Posterior vena cava (tissue), 2 donors: Measurements from ENCODE around the gene FLII. TPM values are rescaled to one million over a fixed set of nuclear protein-coding genes. Genes with fewer than 3 reads are reported as not detected.
"Not testable (repeated sequence)": the region's sequence is repeated elsewhere in the genome, so short reads cannot be mapped to it uniquely, and the experiment has no call there.

Experiments
- DNase-seq: peaks from one replicate; pipeline ENCODE4 v3.0.0-alpha.2; 2020; ENCODE audit warnings: low spot score
- intact Hi-C, 2 donors: fragments of 100-400 bp; cut with DNase I; formaldehyde crosslinking; loops; one replicate each; pipeline versions ENCODE4 v1.14.1 to v1.14.2; 2022 to 2023
- total RNA-seq, 2 donors: library from RNA; stranded (reverse); fragmentation: NEBNext Ultra II Directional; extraction: Animal tissue kit (Norgen Biotek cat#: 25700); gene quantifications; one replicate each; pipeline ENCODE4 v1.2.1, GENCODE V29; 2021
- donor health status: DM: yes; HTN: yes; CAD: no.
- donor health status: DM: yes; HTN: yes; CAD: no.

Gene FLII
- total RNA-seq, 2 donors from 2014 or later = 275 to 418 TPM

GRCh38 chr17:18226284-18226945, 32.1 kb downstream of the FLII start:
- intact Hi-C loops = loop anchor here in 1 of 2 donors (1.0 kb wide), 1 partner anchor 29 kb away; no protein-coding TSS in a partner anchor
- DNase-seq = no peak

- DNase-seq = no peak
- intact Hi-C loops = loop anchor here in 1 of 2 donors (1.0 kb wide), 1 partner anchor 30 kb away; no protein-coding TSS in a partner anchor
Observed at GRCh38 chr17:18225642-18226283, 32.8 kb downstream of the FLII start.

- intact Hi-C loops = no loop called here
- DNase-seq = peak; percentile 99
Observed at GRCh38 chr17:18225121-18225641, 33.4 kb downstream of the FLII start, which contains the start of gene LLGL1. Gene LLGL1 (plus strand): TSS chr17:18225635. CDS start chr17:18225683, 48 bp downstream.

- intact Hi-C loops = no loop called here
- DNase-seq = no peak
Observed at GRCh38 chr17:18224387-18225120, 34.0 kb downstream of the FLII start.

GRCh38 chr17:18224053-18224386, 34.5 kb downstream of the FLII start:
- intact Hi-C loops = no loop called here
- DNase-seq = no peak

GRCh38 chr17:18218756-18219415, 39.7 kb downstream of the FLII start:
- DNase-seq = no peak
- intact Hi-C loops = loop anchor here in 1 of 2 donors (10.0 kb wide), 1 partner anchor 74 kb away; no protein-coding TSS in a partner anchor

- peak; percentile 89 for DNase-seq
- intact Hi-C loops = loop anchor here (2.0 to 10.0 kb wide), 2 partner anchors 73 to 81 kb away; no protein-coding TSS in a partner anchor
Observed at GRCh38 chr17:18217412-18218015, 41.0 kb downstream of the FLII start.

- intact Hi-C loops = loop anchor here (2.0 to 10.0 kb wide), 2 partner anchors 72 to 80 kb away; no protein-coding TSS in a partner anchor
- not testable (repeated sequence) for DNase-seq
Observed at GRCh38 chr17:18216906-18217305, 41.6 kb downstream of the FLII start.

GRCh38 chr17:18213666-18214270, 44.8 kb downstream of the FLII start:
- intact Hi-C loops = loop anchor here (1.0 to 10.0 kb wide), 2 partner anchors 20 to 69 kb away; no protein-coding TSS in a partner anchor
- DNase-seq = no peak

- intact Hi-C loops = loop anchor here in 1 of 2 donors (10.0 kb wide), 1 partner anchor 1947 kb away; no protein-coding TSS in a partner anchor
- no peak for DNase-seq
Observed at GRCh38 chr17:18208092-18208491, 50.4 kb downstream of the FLII start.

- no peak for DNase-seq
- intact Hi-C loops = loop anchor here in 1 of 2 donors (10.0 kb wide), 1 partner anchor 1948 kb away; no protein-coding TSS in a partner anchor
Observed at GRCh38 chr17:18206962-18207361, 51.6 kb downstream of the FLII start.

GRCh38 chr17:18205861-18206260, 52.7 kb downstream of the FLII start:
- intact Hi-C loops = loop anchor here in 1 of 2 donors (10.0 kb wide), 1 partner anchor 1949 kb away; no protein-coding TSS in a partner anchor
- no peak for DNase-seq

- intact Hi-C loops = loop anchor here in 1 of 2 donors (10.0 kb wide), 1 partner anchor 1951 kb away; no protein-coding TSS in a partner anchor
- no peak for DNase-seq
Observed at GRCh38 chr17:18203308-18203707, 55.2 kb downstream of the FLII start.

- DNase-seq = no peak
- intact Hi-C loops = loop anchor here in 1 of 2 donors (10.0 kb wide), 1 partner anchor 1954 kb away; no protein-coding TSS in a partner anchor
Observed at GRCh38 chr17:18201108-18201507, 57.4 kb downstream of the FLII start.

- no peak for DNase-seq
- intact Hi-C loops = no loop called here
Observed at GRCh38 chr17:18198530-18198929, 60.0 kb downstream of the FLII start.

- intact Hi-C loops = no loop called here
- DNase-seq = no peak
Observed at GRCh38 chr17:18197535-18198194, 60.9 kb downstream of the FLII start.

GRCh38 chr17:18195246-18195645, 63.3 kb downstream of the FLII start:
- no peak for DNase-seq
- intact Hi-C loops = no loop called here
